Measurements from ENCODE around the gene BTBD9.

DNA sequence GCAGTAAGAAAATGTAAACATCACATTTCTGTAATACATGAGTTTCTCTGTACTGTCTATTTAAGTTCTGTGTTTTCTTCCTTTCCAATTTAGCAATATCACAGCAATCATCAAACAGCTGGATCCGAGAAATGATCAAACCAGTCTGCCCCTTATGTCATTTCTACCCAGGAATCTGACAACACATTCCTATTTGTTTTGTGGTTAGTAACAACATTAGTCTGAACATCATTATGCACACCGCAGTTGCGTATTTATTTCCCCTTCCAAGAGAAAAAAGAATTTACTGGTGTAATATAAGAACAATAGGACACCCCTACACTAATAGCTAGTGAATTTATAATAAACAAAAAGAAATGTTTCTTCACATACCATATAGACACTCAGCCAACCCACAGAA, 179.5 kb downstream of the BTBD9 start:
- no peak for TF ChIP-seq POLR2A (IDR thresholded peaks at IDR 0.05)
- TF ChIP-seq, protein P1, sequence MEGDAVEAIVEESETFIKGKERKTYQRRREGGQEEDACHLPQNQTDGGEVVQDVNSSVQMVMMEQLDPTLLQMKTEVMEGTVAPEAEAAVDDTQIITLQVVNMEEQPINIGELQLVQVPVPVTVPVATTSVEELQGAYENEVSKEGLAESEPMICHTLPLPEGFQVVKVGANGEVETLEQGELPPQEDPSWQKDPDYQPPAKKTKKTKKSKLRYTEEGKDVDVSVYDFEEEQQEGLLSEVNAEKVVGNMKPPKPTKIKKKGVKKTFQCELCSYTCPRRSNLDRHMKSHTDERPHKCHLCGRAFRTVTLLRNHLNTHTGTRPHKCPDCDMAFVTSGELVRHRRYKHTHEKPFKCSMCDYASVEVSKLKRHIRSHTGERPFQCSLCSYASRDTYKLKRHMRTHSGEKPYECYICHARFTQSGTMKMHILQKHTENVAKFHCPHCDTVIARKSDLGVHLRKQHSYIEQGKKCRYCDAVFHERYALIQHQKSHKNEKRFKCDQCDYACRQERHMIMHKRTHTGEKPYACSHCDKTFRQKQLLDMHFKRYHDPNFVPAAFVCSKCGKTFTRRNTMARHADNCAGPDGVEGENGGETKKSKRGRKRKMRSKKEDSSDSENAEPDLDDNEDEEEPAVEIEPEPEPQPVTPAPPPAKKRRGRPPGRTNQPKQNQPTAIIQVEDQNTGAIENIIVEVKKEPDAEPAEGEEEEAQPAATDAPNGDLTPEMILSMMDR (IDR thresholded peaks at IDR 0.05): no peak
- no peak for TF ChIP-seq POLR2AphosphoS5 (IDR thresholded peaks at IDR 0.05; ENCODE audit: insufficient read depth in 1 of 2, low read depth in 1 of 2)

All from vagina (tissue), 2 donors.